GM12864 (cell line): Measurements from ENCODE around the gene SLC31A1.

Experiments used
- DNase-seq: peaks from one replicate; pipeline ENCODE4 v3.0.0-alpha.2; 2011; ENCODE audit warnings: low read depth
- H3K4me3 ChIP-seq: 2 replicates; pipeline ENCODE4 v1.5.1; 2011; ENCODE audit warnings: mild to moderate bottlenecking, low read depth, low read length, control low read depth
- TF ChIP-seq, protein P1 (sequence below): IDR thresholded peaks from 2 replicates; pipeline ENCODE4 v1.5.1; 2011; ENCODE audit warnings: low read depth, mild to moderate bottlenecking, moderate library complexity, low read length, control low read depth, inconsistent platforms; ENCODE audit errors: missing control alignments

The SLC31A1 gene

DNA sequence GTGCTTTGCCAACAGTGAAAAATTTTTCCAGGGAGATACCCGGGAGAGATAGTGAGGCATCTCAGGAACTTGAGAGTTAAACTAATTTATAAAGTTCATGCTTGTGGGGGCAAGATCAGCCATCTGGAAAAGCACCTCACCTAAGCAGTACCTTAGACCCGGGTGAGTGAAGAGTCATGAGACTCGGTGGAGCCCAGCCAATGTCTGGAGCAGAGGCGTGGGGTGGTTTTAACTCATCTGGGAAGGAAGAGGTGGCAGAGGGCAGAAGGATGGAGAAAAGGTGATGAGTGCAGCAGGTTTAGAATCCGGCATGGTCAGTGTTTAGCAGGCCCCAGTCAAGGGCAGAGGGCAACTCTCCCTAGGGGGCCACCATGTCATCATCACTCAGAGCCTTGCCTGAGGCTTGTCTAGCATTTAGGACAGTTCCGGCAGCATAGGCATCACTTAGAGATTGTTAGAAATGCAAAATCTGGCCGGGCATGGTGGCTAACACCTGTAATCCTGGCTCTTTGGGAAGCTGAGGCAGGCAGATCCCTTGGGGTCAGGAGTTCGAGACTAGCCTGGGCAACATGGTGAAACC, 86.1 kb downstream of the SLC31A1 start:
- DNase-seq: no peak
- H3K4me3 ChIP-seq: no peak overlapping the region
- TF ChIP-seq, protein P1, sequence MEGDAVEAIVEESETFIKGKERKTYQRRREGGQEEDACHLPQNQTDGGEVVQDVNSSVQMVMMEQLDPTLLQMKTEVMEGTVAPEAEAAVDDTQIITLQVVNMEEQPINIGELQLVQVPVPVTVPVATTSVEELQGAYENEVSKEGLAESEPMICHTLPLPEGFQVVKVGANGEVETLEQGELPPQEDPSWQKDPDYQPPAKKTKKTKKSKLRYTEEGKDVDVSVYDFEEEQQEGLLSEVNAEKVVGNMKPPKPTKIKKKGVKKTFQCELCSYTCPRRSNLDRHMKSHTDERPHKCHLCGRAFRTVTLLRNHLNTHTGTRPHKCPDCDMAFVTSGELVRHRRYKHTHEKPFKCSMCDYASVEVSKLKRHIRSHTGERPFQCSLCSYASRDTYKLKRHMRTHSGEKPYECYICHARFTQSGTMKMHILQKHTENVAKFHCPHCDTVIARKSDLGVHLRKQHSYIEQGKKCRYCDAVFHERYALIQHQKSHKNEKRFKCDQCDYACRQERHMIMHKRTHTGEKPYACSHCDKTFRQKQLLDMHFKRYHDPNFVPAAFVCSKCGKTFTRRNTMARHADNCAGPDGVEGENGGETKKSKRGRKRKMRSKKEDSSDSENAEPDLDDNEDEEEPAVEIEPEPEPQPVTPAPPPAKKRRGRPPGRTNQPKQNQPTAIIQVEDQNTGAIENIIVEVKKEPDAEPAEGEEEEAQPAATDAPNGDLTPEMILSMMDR: no peak

DNA sequence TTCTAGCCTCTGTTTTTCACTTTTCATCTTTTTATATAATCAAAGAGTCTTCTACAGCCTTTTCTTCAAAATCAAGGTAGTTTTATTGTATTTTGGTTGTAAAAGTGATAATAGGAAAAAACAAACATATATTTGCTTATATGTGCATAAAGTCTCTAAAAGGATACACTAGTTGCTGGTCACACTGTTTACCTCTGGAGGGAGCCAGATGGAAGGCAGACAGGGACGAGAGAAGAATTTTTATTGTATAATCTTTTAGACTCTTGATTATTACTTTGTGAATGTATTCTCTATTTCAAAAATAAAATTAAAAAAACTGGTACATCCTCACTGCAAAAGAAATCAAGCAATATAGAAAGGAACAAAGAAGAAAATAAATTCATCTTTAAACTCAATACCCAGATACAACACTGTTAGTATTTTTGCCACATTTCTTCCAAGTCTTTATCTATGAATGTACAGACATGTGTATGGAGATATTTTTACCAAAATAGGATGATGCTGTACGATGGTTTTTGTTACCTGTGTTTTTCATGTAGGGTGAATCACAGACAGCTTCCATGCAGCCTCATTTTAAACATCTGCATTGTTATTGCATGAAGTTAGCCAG, 88.0 kb downstream of the SLC31A1 start:
- H3K4me3 ChIP-seq: no peak overlapping the region
- TF ChIP-seq, protein P1: peak; percentile 53
- peak; percentile 12 for DNase-seq

DNA sequence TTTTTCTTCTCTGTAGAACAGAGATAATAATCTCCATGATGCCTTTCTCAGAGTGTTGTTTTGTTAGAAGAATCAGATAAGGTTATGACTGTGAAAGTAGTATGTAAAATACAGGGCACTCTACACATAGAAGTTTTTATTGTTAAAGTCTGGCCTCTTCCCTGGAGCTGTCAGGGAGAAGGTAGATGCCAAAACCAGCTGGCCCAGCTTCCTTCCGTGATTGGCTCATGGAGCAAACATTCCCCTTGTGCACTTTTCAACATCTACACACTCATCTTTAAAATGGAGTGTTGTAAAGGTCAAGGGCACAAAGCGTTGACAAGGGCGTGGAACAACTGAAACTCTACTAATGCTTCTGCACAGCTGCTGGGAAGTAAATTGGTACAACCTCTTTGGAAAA, 89.2 kb downstream of the SLC31A1 start:
- DNase-seq: no peak
- no peak overlapping the region for H3K4me3 ChIP-seq
- TF ChIP-seq, protein P1: no peak

DNA sequence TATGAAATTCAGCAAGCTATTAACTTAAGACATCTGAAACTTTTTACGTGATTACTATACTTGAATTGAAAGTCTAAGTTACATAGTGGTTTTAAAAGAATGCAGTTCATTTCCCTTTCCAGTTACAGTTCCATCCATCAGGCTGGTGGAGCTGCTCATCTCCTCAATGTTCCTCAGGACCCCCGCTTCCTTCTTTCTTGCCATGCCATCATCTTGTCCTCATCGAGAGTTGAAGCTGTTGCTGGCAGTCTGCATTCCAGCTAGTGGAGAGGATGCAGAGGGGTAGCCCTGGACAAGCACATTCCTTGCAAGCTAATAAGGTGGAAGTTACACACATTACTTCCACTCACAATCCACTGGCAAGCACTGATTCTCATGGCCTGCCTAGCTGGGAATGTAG, 90.6 kb downstream of the SLC31A1 start:
- H3K4me3 ChIP-seq: no peak overlapping the region
- DNase-seq: no peak
- TF ChIP-seq, protein P1: no peak

DNA sequence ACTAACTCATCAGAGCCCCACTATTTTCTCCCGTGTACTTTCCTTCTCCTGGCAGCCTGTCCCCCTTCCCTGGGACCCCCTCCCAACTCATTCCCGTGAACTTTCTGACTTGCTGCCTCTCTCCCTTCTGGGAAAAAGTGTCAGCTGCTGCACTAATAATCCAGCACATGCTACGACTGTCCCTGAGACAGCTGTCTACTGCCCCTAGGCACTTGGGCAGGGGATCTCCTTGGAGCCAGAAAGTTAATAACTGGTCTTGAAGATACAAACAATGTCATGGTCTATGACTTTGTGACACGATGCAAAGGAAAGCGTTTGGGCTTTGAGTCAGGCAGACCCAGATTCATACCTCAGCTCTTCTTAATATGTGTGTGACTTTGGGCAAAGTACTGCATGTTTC, 91.9 kb downstream of the SLC31A1 start:
- TF ChIP-seq, protein P1: no peak
- DNase-seq: no peak
- H3K4me3 ChIP-seq: no peak overlapping the region
